ENCODE measurements around the gene SOS1. TPM values are rescaled to one million over a fixed set of nuclear protein-coding genes. Genes with fewer than 3 reads are reported as not detected.
A peak's percentile ranks its signal among the peaks of the same experiment; 100 is the strongest.
"Not testable (repeated sequence)": the region's sequence is repeated elsewhere in the genome, so short reads cannot be mapped to it uniquely, and the experiment has no call there.

Gene SOS1
- total RNA-seq, 1 experiment from 2014 or later = 11.8 TPM

GRCh38 chr2:38973266-38973665 lies 147.6 kb downstream of the SOS1 start:
- DNase-seq (ENCODE audit: low read depth) = no peak

- DNase-seq (ENCODE audit: low read depth) = no peak
These were observed 149.5 kb downstream of the SOS1 start for GRCh38 chr2:38971377-38971776.

- no peak for DNase-seq (ENCODE audit: low read depth)
These were observed 152.8 kb downstream of the SOS1 start for GRCh38 chr2:38968021-38968420.

- DNase-seq (ENCODE audit: low read depth) = no peak
These were observed 154.2 kb downstream of the SOS1 start for GRCh38 chr2:38966678-38967077.

GRCh38 chr2:38966006-38966405 lies 154.8 kb downstream of the SOS1 start:
- DNase-seq (ENCODE audit: low read depth) = no peak

GRCh38 chr2:38960609-38961320 lies 160.1 kb downstream of the SOS1 start:
- DNase-seq (ENCODE audit: low read depth) = no peak

- no peak for DNase-seq (ENCODE audit: low read depth)
These were observed 160.8 kb downstream of the SOS1 start for GRCh38 chr2:38959938-38960608.

- DNase-seq (ENCODE audit: low read depth) = no peak
These were observed 161.4 kb downstream of the SOS1 start for GRCh38 chr2:38959466-38959865.

- DNase-seq (ENCODE audit: low read depth) = no peak
These were observed 162.9 kb downstream of the SOS1 start for GRCh38 chr2:38957972-38958371.

GRCh38 chr2:38951766-38952165 lies 169.1 kb downstream of the SOS1 start:
- DNase-seq (ENCODE audit: low read depth) = no peak

- DNase-seq (ENCODE audit: low read depth) = no peak
These were observed 171.9 kb downstream of the SOS1 start for GRCh38 chr2:38948995-38949394.

- DNase-seq (ENCODE audit: low read depth) = no peak
These were observed 172.4 kb downstream of the SOS1 start for GRCh38 chr2:38948387-38948882.

GRCh38 chr2:38947241-38948239 lies 173.3 kb downstream of the SOS1 start:
- DNase-seq (ENCODE audit: low read depth) = peak; percentile 91

GRCh38 chr2:38945911-38946310 lies 174.9 kb downstream of the SOS1 start:
- no peak for DNase-seq (ENCODE audit: low read depth)

GRCh38 chr2:38945372-38945771 lies 175.5 kb downstream of the SOS1 start:
- no peak for DNase-seq (ENCODE audit: low read depth)

GRCh38 chr2:38943784-38944183 lies 177.1 kb downstream of the SOS1 start:
- no peak for DNase-seq (ENCODE audit: low read depth)

- DNase-seq (ENCODE audit: low read depth) = no peak
These were observed 180.1 kb downstream of the SOS1 start for GRCh38 chr2:38940746-38941145.

GRCh38 chr2:38937548-38937947 lies 183.3 kb downstream of the SOS1 start:
- DNase-seq (ENCODE audit: low read depth) = no peak

GRCh38 chr2:38936516-38936915 lies 184.3 kb downstream of the SOS1 start:
- DNase-seq (ENCODE audit: low read depth) = not testable (repeated sequence)

GRCh38 chr2:38935568-38936172 lies 185.2 kb downstream of the SOS1 start:
- DNase-seq (ENCODE audit: low read depth) = peak; percentile 53

GRCh38 chr2:38934742-38935141 lies 186.1 kb downstream of the SOS1 start:
- DNase-seq (ENCODE audit: low read depth) = no peak

- no peak for DNase-seq (ENCODE audit: low read depth)
These were observed 187.2 kb downstream of the SOS1 start for GRCh38 chr2:38933653-38934052.

Measured in M059J (cell line).